Lower leg skin (tissue), 4 donors: Measurements from ENCODE around the gene C12orf56. TPM values are rescaled to one million over a fixed set of nuclear protein-coding genes. Genes with fewer than 3 reads are reported as not detected.

ENCODE experiments used
- DNase-seq, 2 donors: peaks; one replicate each; pipeline ENCODE4 v3.0.0-alpha.2; 2019; ENCODE audit warnings: low spot score in 2 of 2
- H3K4me3 ChIP-seq: fragments of 200-600 bp; sonication (generic); 2 replicates; pipeline ENCODE4 v1.5.1; 2017; ENCODE audit warnings: mild to moderate bottlenecking, low read depth; ENCODE audit not compliant: poor library complexity, severe bottlenecking
- CTCF ChIP-seq, 3 donors: fragments of 450-650 bp; IDR thresholded peaks; one replicate each; pipeline ENCODE4 v1.5.1; 2016; ENCODE audit warnings: antibody characterized with exemption in 3 of 3, mild to moderate bottlenecking in 3 of 3, moderate library complexity in 2 of 3
- POLR2A ChIP-seq, 2 donors: fragments of 450-650 bp; IDR thresholded peaks; one replicate each; pipeline ENCODE4 v1.6.1; 2016 to 2017; ENCODE audit warnings: antibody characterized with exemption in 2 of 2, mild to moderate bottlenecking in 1 of 2, moderate library complexity in 1 of 2
- WGBS, 2 donors: methylation state at CpG; one replicate each; pipeline ENCODE4 v1.1.5; 2018; 5-methylcytosine and 5-hydroxymethylcytosine counted together
- intact Hi-C: fragments of 100-400 bp; cut with DNase I; formaldehyde crosslinking; loops from one replicate; pipeline ENCODE4 v1.15.0; 2023; ENCODE audit warnings: low total_unique reads
- total RNA-seq, 4 donors: library from RNA; depleted of rRNA; stranded (reverse); fragments of >200 nt; gene quantifications; one replicate each; pipeline ENCODE4 v1.1.0, GENCODE V29; 2016

Gene C12orf56
- total RNA-seq, 4 donors from 2014 or later = 1.1 to 7.9 (median 2.1) TPM

DNA sequence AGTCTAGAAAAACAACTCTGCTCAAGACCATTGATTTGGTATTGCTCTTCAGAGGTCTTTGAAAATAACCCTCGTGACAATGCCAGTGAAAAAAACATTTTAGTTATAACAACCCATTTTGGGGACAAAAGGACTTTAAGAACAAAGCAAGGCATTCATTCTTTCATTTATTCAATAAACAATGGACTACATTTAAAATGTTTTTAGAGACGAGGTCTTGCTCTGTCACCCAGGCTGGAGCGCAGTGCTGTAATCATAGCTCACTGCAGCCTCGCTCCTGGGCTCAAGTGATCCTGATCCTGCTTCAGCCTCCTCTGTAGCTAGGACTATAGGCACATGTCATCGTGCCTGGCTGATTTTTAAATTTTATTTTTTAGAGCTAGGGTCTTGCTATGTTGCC is 160.8 kb downstream of the C12orf56 start:
- intact Hi-C loops = no loop called here
- WGBS, 2 donors = 88 to 89% methylated on average over 5 of the region's 5 CpGs
- no peak for DNase-seq
- TF ChIP-seq CTCF (IDR thresholded peaks at IDR 0.05) (no peak), POLR2A (IDR thresholded peaks at IDR 0.05) (no peak)
- no peak overlapping the region for H3K4me3 ChIP-seq

DNA sequence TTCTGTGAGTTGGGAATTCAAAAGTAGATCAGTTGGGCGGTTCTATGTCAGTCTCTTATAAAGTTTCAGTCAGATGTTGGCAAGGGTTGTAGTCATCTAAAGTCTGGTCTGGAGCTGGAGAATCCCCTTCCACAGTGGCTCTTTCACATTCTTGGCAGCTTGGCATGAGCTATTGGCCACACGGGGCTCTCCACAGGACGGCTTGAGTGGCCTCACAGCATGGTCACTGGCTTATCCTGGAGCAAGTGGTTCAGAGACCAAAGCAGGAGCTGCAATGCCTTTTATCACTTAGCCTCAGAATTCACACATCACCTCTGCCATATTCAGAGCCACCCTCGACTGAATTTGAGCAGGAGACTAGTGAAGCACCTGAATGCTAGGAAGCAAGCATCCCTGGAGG is 161.3 kb downstream of the C12orf56 start:
- no peak for DNase-seq
- intact Hi-C loops = no loop called here
- TF ChIP-seq POLR2A (IDR thresholded peaks at IDR 0.05) (no peak), CTCF (IDR thresholded peaks at IDR 0.05) (no peak)
- 71 to 85% methylated on average over 4 of the region's 4 CpGs for WGBS, 2 donors
- H3K4me3 ChIP-seq = no peak overlapping the region

DNA sequence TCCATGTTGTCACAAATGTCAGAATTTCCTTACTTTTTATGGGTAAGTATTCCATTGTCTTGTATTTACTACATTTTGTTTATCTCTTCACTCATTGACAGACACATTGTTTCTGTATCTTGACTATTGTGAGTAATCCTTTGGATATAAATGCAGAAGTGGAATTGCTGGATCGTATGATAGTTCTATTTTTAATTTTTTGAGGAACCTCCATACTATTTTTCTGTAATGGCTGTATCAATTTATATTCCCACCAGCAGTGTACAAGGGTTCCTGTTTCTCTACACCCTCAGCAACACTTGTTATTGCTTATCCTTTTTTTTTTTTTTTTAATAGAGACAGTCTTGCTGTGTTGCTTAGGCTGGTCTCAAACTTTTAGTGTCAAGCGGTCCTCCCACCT is 164.9 kb downstream of the C12orf56 start:
- no peak for TF ChIP-seq CTCF (IDR thresholded peaks at IDR 0.05)
- TF ChIP-seq POLR2A (IDR thresholded peaks at IDR 0.05) = no peak
- no peak for DNase-seq
- intact Hi-C loops = no loop called here
- WGBS, 2 donors = 21 to 39% methylated on average over 2 of the region's 2 CpGs
- H3K4me3 ChIP-seq = no peak overlapping the region

DNA sequence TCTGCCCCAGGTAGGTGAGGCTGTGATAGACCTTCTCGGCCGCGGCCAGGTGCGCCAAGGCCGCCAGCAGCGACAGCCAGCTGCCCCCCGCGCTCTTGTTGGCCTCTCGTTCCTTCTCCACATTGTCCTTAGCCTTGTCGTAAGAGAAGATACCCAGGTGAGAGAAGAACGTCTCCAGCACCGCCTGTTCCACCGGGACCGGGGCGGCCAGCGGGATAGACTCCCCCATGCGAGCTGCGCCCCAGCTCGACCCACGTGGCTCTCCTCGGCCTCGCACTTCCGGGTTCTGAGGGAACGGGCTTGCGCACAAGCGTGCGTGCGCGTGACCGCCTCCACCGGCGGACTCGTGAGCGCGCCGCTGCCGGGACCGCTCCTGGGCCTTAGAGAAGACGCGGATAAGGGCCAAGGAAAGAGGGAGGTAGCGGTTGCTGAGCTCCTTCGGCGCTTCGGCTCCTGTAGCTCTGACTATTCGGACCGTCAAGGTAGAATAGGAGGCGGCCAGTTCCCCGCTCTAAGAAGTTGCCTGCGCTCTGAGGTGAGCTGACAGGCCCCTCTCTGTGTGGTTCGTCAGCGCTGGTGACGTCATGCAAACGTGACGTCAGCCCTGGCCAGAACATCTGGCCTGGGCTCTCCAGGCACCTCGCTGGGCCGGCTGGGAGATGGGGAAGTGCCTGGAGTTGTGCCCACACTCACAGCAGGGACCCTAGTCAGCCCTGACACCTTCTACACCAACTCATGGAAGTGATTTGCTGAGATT is 168.4 kb downstream of the C12orf56 start, which contains the start of gene KICS2:
Gene KICS2 (minus strand): TSS at position 288 of the 757 bp plus-strand sequence. CDS start 59 bp downstream, at position 229.
- TF ChIP-seq CTCF (IDR thresholded peaks at IDR 0.05) = no peak
- peak in 1 of 2 donors; percentile 57 for TF ChIP-seq POLR2A (IDR thresholded peaks at IDR 0.05)
- peak; percentile 91 to 98 for DNase-seq
- H3K4me3 ChIP-seq = peak within 1 kb of the TSS; percentile 82
- intact Hi-C loops = no loop called here
- 1% methylated on average over 40 to 44 of the region's 56 CpGs for WGBS, 2 donors

GRCh38 chr12:64221651-64222008 is 168.9 kb downstream of the C12orf56 start:
- intact Hi-C loops = no loop called here
- 1% methylated on average over 16 of the region's 16 CpGs for WGBS, 2 donors
- peak; percentile 86 to 97 for DNase-seq
- TF ChIP-seq POLR2A (IDR thresholded peaks at IDR 0.05) (no peak), CTCF (IDR thresholded peaks at IDR 0.05) (no peak)
- peak overlapping the region; percentile 82 for H3K4me3 ChIP-seq

DNA sequence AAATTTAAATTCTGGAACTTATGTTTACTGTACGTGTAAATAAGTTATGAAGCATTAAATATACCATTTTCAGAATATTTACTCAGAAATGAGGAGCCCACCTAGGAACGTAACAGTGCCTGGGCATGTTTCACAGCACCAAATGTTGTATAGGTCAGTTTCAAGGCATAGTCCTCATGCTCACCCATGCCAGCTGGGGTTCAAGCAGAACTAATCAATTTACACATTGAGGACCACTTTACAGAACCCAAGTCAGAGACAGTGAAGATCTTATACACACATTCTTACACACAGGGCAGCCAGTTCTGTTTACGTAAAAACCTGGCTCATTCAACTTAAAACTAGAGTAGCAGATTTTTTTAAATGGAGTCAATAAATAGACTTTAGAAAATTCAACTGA is 170.5 kb downstream of the C12orf56 start:
- DNase-seq = no peak
- WGBS, 2 donors = 96 to 98% methylated on average over 3 of the region's 3 CpGs
- TF ChIP-seq CTCF (IDR thresholded peaks at IDR 0.05) (no peak), POLR2A (IDR thresholded peaks at IDR 0.05) (no peak)
- H3K4me3 ChIP-seq = no peak overlapping the region
- intact Hi-C loops = no loop called here
